GM12872 (cell line): ENCODE measurements around the gene PLA2G2E.
A peak's percentile ranks its signal among the peaks of the same experiment; 100 is the strongest.

Experiments
- CTCF ChIP-seq: IDR thresholded peaks from 3 replicates; pipeline ENCODE4 v1.5.1; 2011; ENCODE audit warnings: low read depth, mild to moderate bottlenecking, low read length, moderate library complexity; ENCODE audit not compliant: insufficient read depth

Gene PLA2G2E

GRCh38 chr1:19882111-19883071, 41.0 kb downstream of the PLA2G2E start, which contains the start of gene OTUD3:
TSS of gene OTUD3 (plus strand) at chr1:19882395. CDS start at chr1:19882514, 119 bp downstream.
- TF ChIP-seq CTCF: peak; percentile 75

- no peak for TF ChIP-seq CTCF
Observed at GRCh38 chr1:19879661-19880060, 43.8 kb downstream of the PLA2G2E start.

- no peak for TF ChIP-seq CTCF
Observed at GRCh38 chr1:19879227-19879626, 44.2 kb downstream of the PLA2G2E start.

- no peak for TF ChIP-seq CTCF
Observed at GRCh38 chr1:19878637-19878985, 44.8 kb downstream of the PLA2G2E start.

- no peak for TF ChIP-seq CTCF
Observed at GRCh38 chr1:19877821-19878636, 45.4 kb downstream of the PLA2G2E start.

- no peak for TF ChIP-seq CTCF
Observed at GRCh38 chr1:19877181-19877750, 46.2 kb downstream of the PLA2G2E start.

GRCh38 chr1:19872190-19872589, 51.2 kb downstream of the PLA2G2E start:
- no peak for TF ChIP-seq CTCF
